Dendritic cell treated with granulocyte-macrophage colony-stimulating factor and Interleukin-4, amounts not matched to agents 40 ng/mL and 50 ng/mL, for 4 days (primary cell): ENCODE measurements around the gene EME2.
"Not testable (repeated sequence)": the region's sequence is repeated elsewhere in the genome, so short reads cannot be mapped to it uniquely, and the experiment has no call there.

Source experiments
- H3K27ac Mint-ChIP-seq: one replicate; pipeline ENCODE4 v1.8.0; 2022; ENCODE audit warnings: mild to moderate bottlenecking, mixed read lengths
- H3K27me3 Mint-ChIP-seq: one replicate; pipeline ENCODE4 v1.8.0; 2022; ENCODE audit warnings: mild to moderate bottlenecking, mixed read lengths
- H3K36me3 Mint-ChIP-seq: one replicate; pipeline ENCODE4 v1.8.0; 2022; ENCODE audit warnings: low read depth, mixed read lengths
- H3K4me1 Mint-ChIP-seq: one replicate; pipeline ENCODE4 v1.8.0; 2022; ENCODE audit warnings: low read depth, mixed read lengths
- H3K4me3 Mint-ChIP-seq: one replicate; pipeline ENCODE4 v1.8.0; 2022; ENCODE audit warnings: mild to moderate bottlenecking, moderate library complexity, mixed read lengths
- H3K9me3 Mint-ChIP-seq: one replicate; pipeline ENCODE4 v1.8.0; 2022; ENCODE audit warnings: mixed read lengths
- intact Hi-C: fragments of 100-400 bp; cut with micrococcal nuclease; formaldehyde crosslinking; loops from one replicate; pipeline ENCODE4 v1.15.0; 2022

EME2 gene

DNA sequence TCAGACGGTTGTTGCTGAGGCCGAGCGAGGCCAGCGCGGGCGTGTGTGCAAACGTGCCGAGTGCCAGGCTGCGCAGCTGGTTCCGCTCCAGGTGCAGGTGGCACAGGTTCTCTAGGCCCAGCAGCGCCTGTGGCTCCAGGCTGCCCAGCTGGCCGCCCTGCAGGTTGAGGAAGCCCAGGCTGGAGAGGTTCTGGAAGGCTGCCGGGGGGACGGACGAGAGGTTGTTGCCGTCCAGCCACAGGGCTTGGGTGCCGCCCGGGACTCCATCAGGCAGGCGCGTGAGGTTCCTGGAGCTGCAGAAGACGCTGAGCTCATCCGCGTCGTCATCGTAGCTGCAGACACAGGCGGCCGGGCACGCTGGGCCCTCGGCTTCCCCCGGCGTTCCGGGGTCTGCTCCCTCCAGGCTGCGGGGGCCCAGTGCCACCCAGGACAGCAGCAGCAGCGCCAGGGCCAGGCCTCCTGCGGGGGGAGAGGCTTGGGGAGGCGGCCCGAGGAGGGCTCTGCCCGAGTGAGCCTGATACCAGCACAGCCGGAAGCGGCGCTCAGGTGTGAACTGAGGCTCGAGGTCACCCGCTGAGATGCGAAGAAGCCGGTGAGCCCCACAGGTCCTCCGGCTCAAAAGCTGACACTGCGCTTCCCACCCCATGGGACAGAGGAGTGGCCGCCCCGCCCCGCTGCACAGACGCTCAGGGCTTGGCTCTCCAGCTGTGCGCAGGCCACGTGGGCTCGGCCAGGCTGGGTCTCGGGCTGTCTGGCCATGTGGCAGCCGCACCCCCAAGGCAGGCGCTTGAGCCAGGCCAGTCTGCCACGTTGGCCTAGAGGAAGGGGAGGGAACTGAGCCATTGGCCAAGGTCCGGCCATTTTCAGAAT lies 19.6 kb downstream of the EME2 start:
- Mint-ChIP-seq H3K4me3 (no peak overlapping the region), H3K27me3 (no peaks in the 10 kb centered on the region)

DNA sequence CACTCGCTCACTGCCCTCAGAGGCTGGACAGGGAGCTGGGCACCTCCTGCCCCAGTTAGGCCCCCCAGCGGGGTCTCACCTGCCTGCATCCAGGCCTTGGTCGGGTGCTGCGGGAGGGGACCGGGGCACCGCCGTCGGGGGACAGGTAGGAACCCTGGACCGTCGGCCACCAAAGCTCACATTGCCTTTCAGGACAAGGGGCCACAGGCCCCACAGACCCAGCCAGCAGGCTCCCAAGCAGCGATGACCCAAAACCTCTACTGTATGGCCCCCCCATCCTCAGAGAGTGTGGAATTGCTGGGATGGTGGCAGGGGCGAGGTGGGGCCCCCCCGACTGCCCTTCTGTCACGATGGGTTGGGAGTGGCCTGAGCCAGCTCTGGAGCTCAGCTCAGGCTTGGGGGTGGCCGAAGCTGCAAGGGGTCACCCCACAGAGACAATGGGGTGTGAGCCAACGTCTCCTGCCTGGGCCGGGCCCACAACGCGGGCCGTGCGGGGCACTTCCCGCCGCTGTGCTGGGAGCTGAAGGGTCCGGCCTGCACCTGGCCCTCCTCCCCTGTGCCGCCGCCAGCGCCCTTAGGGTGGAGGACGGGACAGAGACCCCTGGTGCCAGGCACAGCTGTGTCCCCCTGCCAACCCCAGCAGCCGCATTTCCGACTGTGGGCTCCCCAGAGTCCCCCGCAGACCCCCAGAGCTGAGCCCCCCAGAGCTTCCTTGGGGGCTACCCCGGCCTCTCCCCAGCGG lies 20.4 kb downstream of the EME2 start:
- Mint-ChIP-seq H3K27me3 (no peaks in the 10 kb centered on the region), H3K36me3 (peaks cover 48% of the 10 kb centered on the region), H3K4me1 (no peaks in the 10 kb centered on the region), H3K27ac (no peak overlapping the region), H3K9me3 (no peaks in the 10 kb centered on the region), H3K4me3 (no peak overlapping the region)
- intact Hi-C loops = no loop called here

More for the DNA sequence above, 19.6 kb downstream of the EME2 start:
- no peaks in the 10 kb centered on the region for H3K4me1 Mint-ChIP-seq
- no peaks in the 10 kb centered on the region for H3K9me3 Mint-ChIP-seq
- H3K27ac Mint-ChIP-seq = no peak overlapping the region
- peaks cover 56% of the 10 kb centered on the region for H3K36me3 Mint-ChIP-seq
- intact Hi-C loops = no loop called here

GRCh38 chr16:1793578-1794220 lies 21.1 kb downstream of the EME2 start, which contains the start of gene IGFALS:
Gene IGFALS, minus strand, starts transcription at chr16:1793705. Its CDS starts 53 bp downstream, at chr16:1793652.
- Mint-ChIP-seq H3K4me1 (no peaks in the 10 kb centered on the region), H3K9me3 (peaks cover 2% of the 10 kb centered on the region), H3K27me3 (no peaks in the 10 kb centered on the region), H3K4me3 (no peak within 1 kb of the TSS), H3K36me3 (peaks cover 41% of the 10 kb centered on the region), H3K27ac (no peak within 1 kb of the TSS)
- intact Hi-C loops = no loop called here

- Mint-ChIP-seq H3K4me3 (no peak overlapping the region), H3K27me3 (no peaks in the 10 kb centered on the region), H3K4me1 (no peaks in the 10 kb centered on the region), H3K36me3 (peaks cover 35% of the 10 kb centered on the region), H3K9me3 (peaks cover 8% of the 10 kb centered on the region), H3K27ac (no peak overlapping the region)
- intact Hi-C loops = no loop called here
Measured at GRCh38 chr16:1794221-1794871, 21.7 kb downstream of the EME2 start.

DNA sequence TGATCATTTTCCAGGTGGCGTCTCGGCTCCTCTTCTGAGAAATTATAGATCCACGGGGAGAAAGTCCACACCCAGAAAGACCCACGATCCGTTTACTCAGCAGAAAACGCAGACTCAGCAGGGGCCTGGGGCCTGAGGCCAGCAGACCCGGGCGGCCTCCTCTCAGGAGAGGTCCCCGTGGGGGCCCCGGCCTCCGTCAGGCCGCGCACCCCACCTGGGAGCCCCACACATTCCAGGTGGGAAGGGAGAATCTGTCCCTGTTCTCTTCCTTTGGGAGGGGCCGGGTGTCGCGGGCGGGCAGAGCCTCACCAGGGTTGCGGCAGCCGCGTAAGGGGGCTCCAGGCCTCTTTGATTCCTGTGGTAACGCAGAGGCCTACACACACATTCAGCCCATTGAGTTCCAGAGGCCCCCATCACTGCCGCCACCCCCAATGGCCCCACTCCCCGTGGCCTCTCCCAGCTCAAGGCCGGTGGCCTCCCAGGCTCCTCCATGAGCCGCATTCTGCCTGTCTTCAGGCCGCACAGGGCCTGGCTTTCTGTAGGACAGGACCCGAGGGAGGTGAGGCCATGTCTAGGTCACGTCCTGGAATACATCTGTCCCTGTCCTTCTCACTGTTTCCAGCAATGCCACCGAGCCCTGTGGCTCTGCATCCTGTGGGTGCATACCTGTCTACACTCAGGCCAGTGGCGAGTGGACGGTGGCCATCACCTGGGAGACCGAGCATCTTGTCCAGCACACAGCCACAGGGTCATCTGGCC lies 22.5 kb downstream of the EME2 start:
- intact Hi-C loops = no loop called here
- no peak overlapping the region for H3K4me3 Mint-ChIP-seq
- peaks cover 16% of the 10 kb centered on the region for H3K9me3 Mint-ChIP-seq
- H3K27ac Mint-ChIP-seq = no peak overlapping the region
- H3K27me3 Mint-ChIP-seq = no peaks in the 10 kb centered on the region
- peaks cover 27% of the 10 kb centered on the region for H3K36me3 Mint-ChIP-seq
- no peaks in the 10 kb centered on the region for H3K4me1 Mint-ChIP-seq

- H3K27me3 Mint-ChIP-seq, H3K4me1 Mint-ChIP-seq, H3K36me3 Mint-ChIP-seq, intact Hi-C loops, H3K4me3 Mint-ChIP-seq, H3K27ac Mint-ChIP-seq: not testable (repeated sequence)
- H3K9me3 Mint-ChIP-seq = peaks cover 23% of the 10 kb centered on the region
Measured at GRCh38 chr16:1799263-1799662, 26.7 kb downstream of the EME2 start.

- Mint-ChIP-seq H3K4me1 (no peaks in the 10 kb centered on the region), H3K9me3 (peaks cover 23% of the 10 kb centered on the region), H3K27ac (no peak overlapping the region), H3K36me3 (peaks cover 18% of the 10 kb centered on the region), H3K4me3 (no peak overlapping the region), H3K27me3 (no peaks in the 10 kb centered on the region)
- intact Hi-C loops = no loop called here
Measured at GRCh38 chr16:1800701-1801100, 28.1 kb downstream of the EME2 start.

DNA sequence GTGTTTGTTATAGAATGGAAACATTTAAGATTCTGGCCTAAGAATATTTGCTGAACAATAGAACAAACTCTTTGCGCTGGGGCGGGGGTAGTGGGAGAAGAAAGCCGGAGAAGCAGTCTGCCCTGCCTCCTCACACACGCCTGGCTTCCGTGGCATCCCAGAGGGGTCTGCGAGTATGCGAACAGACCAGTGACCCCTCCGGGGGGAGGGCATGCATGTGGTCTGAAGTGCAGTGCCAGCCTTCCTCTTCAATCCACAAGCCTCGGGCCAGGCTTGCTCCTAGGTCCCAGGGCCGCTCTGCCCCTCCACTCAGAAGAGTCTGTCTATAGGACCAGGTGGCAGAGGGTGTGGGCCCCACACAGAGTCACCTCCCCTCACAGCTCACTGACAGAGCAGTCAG lies 35.0 kb downstream of the EME2 start:
- Mint-ChIP-seq H3K27me3 (no peaks in the 10 kb centered on the region), H3K4me3 (no peak overlapping the region), H3K4me1 (no peaks in the 10 kb centered on the region), H3K36me3 (peaks cover 87% of the 10 kb centered on the region), H3K27ac (no peak overlapping the region), H3K9me3 (no peaks in the 10 kb centered on the region)
- intact Hi-C loops = no loop called here

DNA sequence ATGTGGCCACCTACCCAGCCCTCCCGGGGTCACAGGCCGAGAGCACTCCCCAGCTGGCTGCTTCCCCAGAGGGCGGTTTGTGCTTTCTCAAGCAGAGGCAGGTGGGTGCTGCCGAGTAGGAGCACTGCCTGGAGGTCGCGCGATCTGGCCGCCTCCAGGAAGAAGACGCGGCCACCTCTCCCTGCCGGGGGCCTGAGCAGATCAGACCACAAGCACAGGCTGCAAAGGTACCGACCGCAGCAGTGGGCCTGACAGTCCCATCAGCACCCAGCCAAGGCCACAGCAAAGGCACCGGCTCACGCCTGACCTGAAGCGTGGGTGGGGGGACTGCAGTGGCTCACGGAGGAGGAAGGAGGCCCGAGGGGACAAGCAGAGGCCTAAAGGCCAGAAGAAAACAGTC lies 36.1 kb downstream of the EME2 start:
- intact Hi-C loops = no loop called here
- no peak overlapping the region for H3K27ac Mint-ChIP-seq
- H3K4me1 Mint-ChIP-seq = peaks cover 9% of the 10 kb centered on the region
- H3K27me3 Mint-ChIP-seq = no peaks in the 10 kb centered on the region
- H3K4me3 Mint-ChIP-seq = no peak overlapping the region
- no peaks in the 10 kb centered on the region for H3K9me3 Mint-ChIP-seq
- H3K36me3 Mint-ChIP-seq = peaks cover 98% of the 10 kb centered on the region

GRCh38 chr16:1809281-1809801 lies 36.7 kb downstream of the EME2 start:
- H3K27ac Mint-ChIP-seq = no peak overlapping the region
- H3K27me3 Mint-ChIP-seq = no peaks in the 10 kb centered on the region
- intact Hi-C loops = no loop called here
- H3K4me1 Mint-ChIP-seq = peaks cover 9% of the 10 kb centered on the region
- H3K9me3 Mint-ChIP-seq = no peaks in the 10 kb centered on the region
- H3K4me3 Mint-ChIP-seq = no peak overlapping the region
- H3K36me3 Mint-ChIP-seq = peaks cover 100% of the 10 kb centered on the region

- intact Hi-C loops = no loop called here
- Mint-ChIP-seq H3K36me3 (peaks cover 100% of the 10 kb centered on the region), H3K4me3 (no peak overlapping the region), H3K4me1 (peaks cover 9% of the 10 kb centered on the region), H3K9me3 (no peaks in the 10 kb centered on the region), H3K27me3 (no peaks in the 10 kb centered on the region), H3K27ac (no peak overlapping the region)
Measured at GRCh38 chr16:1810106-1810505, 37.5 kb downstream of the EME2 start.

GRCh38 chr16:1810536-1810935 lies 37.9 kb downstream of the EME2 start:
- no peak overlapping the region for H3K4me3 Mint-ChIP-seq
- H3K27ac Mint-ChIP-seq = no peak overlapping the region
- H3K36me3 Mint-ChIP-seq = peaks cover 100% of the 10 kb centered on the region
- intact Hi-C loops = no loop called here
- H3K9me3 Mint-ChIP-seq = no peaks in the 10 kb centered on the region
- no peaks in the 10 kb centered on the region for H3K27me3 Mint-ChIP-seq
- H3K4me1 Mint-ChIP-seq = peaks cover 9% of the 10 kb centered on the region

- no peaks in the 10 kb centered on the region for H3K9me3 Mint-ChIP-seq
- H3K4me3 Mint-ChIP-seq = no peak overlapping the region
- intact Hi-C loops = no loop called here
- peaks cover 100% of the 10 kb centered on the region for H3K36me3 Mint-ChIP-seq
- no peaks in the 10 kb centered on the region for H3K27me3 Mint-ChIP-seq
- H3K4me1 Mint-ChIP-seq = peaks cover 9% of the 10 kb centered on the region
- H3K27ac Mint-ChIP-seq = no peak overlapping the region
Measured at GRCh38 chr16:1812732-1813163, 40.1 kb downstream of the EME2 start.
